Glomerular visceral epithelial cell (primary cell): ENCODE measurements around the gene PLEK.
"Not testable (repeated sequence)": the region's sequence is repeated elsewhere in the genome, so short reads cannot be mapped to it uniquely, and the experiment has no call there.

Experiments used
- DNase-seq: peaks from one replicate; pipeline ENCODE4 v3.0.0-alpha.2; 2016; ENCODE audit errors: extremely low spot score

PLEK gene, protein sequence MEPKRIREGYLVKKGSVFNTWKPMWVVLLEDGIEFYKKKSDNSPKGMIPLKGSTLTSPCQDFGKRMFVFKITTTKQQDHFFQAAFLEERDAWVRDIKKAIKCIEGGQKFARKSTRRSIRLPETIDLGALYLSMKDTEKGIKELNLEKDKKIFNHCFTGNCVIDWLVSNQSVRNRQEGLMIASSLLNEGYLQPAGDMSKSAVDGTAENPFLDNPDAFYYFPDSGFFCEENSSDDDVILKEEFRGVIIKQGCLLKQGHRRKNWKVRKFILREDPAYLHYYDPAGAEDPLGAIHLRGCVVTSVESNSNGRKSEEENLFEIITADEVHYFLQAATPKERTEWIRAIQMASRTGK

GRCh38 chr2:68365087-68365486, at the start of gene PLEK:
TSS of gene PLEK (plus strand) at chr2:68365282. CDS start at chr2:68365352, 70 bp downstream.
- peak; percentile 34 for DNase-seq

DNA sequence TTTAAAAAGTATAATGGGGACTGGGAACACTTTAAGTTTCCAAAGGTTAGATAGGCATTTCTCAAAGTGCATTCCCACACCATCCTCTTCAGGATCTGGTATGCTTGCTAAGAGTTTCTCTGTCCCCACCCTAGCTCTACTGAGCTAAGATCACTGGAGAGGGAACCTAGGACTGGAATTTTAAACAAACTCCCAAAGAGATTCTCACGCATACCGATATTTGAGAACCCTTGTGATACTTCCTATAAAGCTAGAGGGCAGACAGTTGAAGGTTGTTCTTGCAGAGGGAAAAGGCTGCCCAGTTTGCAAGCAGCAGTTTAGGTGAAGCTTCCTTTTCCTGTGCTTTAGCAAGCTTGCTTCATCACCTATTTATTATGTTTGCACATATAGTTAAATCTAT, 49.0 kb upstream of the PLEK start:
- no peak for DNase-seq

DNA sequence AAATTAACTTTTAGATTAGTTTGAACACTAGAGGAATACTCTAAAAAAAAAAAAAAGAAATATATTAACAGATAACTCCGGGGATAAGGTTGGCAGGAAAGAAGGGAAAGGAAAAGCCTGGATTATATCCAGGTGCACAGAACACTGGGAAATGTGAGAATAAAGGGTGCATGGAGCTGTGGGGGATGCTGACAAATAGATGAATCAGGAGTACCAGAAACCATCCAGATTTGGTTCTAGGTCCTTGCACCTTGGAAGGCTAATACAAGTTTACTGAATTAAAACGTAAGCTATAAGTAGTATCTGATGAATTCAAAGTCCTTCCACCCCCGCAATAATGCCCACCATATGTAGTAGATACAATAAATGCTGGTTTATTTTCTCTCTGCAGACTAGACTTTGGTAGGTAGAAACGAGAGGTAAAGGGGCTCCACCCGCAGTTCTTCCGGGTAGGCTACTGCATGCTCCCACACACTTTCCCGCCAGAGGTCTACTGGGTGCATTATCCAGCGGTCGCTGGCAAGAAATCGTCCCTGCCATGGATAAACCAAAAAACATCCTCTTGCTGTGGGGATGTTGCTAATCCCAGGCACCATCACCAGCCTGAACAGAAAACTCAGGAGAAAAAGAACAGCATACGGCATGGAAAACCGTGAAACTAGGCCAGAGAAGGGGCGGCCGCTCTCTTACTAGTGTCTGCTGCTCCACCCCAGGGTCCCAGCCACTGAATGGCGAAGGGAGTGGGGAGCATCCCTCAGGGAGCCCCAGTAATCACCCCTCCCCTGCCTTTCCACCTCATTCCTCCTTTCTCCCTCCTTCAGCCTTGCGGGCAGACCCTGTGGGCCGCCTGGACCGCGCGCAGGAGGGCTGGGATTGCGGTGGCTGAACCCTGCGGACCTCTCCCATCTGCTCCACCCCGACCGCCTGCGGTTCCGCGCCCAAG, 46.8 kb upstream of the PLEK start:
- peak; percentile 2 for DNase-seq

DNA sequence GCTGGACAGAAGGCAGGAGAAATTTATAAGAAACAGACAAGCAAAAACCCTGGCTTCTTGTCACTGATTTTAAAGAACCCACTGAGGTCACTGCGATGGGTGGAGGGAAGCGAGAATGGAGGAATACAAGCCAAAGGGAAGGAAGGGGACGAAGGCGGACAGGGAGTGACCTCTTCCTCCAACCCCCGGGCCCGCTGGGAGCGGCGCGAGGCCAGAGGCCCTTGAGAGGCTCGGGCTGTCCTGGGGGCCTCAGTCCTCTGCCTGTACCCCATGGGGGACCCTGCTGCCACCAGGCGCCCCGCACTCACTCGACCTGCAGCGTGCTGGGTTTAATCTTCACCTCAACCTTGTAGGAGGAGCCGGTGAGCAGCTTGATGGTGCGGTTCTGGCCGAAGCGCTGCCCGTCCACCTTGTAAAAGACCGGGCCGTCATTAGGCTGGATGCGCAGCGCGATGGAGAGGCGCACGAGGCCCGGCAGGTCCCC, 46.1 kb upstream of the PLEK start:
- peak; percentile 3 for DNase-seq

- peak; percentile 65 for DNase-seq
Observed at GRCh38 chr2:68319398-68320117, 45.5 kb upstream of the PLEK start, which contains the start of gene CNRIP1. TSS of gene CNRIP1 (minus strand) at chr2:68319949. CDS start at chr2:68319400, 549 bp downstream.

DNA sequence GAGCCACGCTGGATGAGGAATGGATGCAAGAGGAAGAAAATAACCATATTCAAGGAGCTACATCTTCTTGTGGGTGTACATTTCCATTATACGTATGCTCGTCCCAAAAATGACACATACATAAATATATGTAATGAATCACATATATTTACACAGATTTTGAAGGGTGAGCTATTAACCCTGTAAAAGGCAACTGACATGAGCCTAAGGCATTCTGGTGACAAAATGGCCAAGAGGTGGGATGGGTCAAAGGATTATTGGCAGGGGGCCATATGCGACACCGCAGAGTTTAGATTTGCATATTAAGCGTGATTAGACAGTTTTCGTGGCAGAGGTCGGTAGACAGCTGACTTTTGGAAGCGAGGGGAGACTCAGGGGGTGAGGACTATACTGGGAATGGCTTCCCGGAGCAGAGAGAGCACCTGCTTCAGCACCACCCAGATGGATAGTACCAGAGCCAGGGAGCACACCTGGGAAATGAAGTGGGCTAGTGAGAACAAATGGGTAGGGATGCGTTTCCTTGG, 44.9 kb upstream of the PLEK start:
- DNase-seq: peak; percentile 0

DNA sequence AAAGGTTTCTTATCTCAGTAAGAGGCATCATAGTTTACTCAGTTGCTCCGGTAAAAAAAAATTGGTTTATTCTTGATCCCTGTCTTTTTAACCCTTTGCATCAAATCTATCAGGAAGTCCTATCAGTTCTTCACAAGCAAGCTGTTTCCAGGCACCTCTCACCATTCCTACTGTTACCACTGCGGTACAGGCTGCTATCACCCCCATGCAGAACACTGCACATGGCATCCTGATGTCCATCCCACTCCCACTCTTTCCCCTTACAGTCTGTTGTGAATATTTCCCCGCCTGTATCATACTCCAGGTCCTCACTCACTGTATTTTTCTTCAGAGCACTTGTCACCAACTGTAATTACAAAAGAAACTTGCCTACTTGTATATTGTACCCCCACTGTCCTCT, 40.0 kb upstream of the PLEK start:
- DNase-seq: no peak

DNA sequence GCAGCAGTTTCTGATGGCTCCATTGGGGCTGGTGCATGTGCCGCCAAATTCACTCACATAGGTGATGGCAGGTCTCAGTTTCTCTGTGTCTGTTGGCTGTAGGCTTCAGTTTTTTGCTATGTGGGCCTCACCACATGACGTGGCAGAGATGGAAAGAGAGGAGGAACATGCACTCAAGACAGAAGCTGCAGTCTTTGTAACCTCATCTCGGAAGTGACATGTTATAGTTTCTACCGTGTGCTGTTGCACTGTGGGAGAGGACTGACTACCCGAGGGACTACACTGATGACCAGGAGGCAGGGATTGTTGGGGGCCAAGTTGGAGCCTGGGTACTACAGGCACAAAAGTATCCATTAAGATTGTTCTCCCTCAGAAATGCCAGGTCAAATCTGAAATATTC, 36.2 kb upstream of the PLEK start:
- DNase-seq: no peak

- DNase-seq: no peak
Observed at GRCh38 chr2:68330691-68331090, 34.4 kb upstream of the PLEK start.

DNA sequence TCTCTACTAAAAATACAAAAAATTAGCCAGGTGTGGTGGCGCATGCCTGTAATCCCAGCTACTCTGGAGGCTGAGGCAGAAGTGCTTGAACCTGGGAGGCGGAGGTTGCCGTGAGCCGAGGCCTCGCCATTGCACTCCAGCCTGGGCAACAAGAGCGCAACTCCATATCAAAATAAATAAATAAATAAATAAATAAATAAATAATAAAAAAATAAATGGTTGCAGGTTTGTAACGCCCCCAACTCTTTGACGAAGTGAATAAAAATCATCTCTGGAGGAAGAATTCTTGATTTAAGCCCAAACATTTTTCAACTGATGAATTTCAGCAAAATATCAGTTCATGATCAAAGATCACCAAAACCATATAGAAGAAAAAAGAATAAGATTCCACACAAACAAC, 32.1 kb upstream of the PLEK start:
- no peak for DNase-seq

- DNase-seq: no peak
Observed at GRCh38 chr2:68333931-68334330, 31.2 kb upstream of the PLEK start.

DNA sequence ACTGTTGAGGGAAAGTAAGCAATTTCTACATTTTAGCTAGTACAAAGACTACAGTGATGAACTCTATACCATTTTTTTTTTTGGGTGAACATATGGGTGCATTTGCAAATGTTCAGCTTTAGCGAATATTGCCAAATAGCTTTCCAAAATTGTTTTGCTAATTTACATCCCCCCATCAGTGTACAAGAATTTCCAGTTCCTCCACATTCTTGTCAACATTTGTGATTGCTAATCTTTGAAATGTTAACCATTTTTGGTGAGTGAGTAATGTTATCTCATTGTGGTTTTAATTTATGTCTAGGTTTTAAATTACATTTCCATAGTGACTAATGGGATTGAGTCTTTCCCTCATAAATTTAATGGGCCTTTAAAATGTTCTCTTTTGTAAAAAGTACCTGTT, 28.9 kb upstream of the PLEK start:
- peak; percentile 4 for DNase-seq

GRCh38 chr2:68340226-68341061, 24.6 kb upstream of the PLEK start:
- DNase-seq: no peak

- no peak for DNase-seq
Observed at GRCh38 chr2:68341062-68341329, 24.1 kb upstream of the PLEK start.

DNA sequence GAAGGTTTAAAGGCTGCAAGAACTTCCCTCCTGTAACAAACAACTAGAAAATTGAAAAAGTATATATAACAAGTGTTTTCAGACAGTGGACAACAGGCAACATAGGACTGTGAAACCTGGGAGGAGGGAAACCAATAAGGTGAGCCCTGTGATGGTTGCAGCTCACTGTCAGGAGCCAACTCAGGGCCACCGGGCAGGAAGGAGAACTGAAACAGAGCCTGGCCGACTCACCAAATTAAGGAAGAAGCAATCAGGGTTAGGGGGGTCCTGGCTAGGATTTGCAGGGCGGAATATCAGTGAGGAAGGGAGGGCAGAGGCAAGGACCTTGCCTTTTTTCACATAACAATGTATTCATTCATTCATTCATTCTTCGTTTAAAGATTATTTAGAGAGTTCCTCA, 23.5 kb upstream of the PLEK start:
- no peak for DNase-seq

- no peak for DNase-seq
Observed at GRCh38 chr2:68342470-68342869, 22.6 kb upstream of the PLEK start.

DNA sequence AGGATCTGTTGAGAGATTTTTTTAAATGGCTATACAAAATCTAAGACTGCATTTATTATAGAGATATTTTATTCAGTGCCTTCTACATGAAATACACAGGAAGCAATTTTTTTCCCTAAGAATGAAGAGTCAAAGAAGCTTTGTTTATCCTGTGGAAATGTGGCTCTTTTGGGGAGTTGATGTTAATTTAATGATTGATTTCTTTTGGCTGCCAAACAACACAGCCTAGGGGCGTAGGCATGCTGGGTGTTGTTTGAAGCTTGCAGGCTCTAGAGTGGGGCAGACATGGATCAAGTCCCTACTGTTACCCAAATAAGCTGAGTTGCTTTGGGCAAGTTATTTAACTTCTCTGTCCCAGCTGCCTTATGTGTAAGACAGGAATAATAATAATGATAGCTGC, 21.1 kb upstream of the PLEK start:
- DNase-seq: no peak

DNA sequence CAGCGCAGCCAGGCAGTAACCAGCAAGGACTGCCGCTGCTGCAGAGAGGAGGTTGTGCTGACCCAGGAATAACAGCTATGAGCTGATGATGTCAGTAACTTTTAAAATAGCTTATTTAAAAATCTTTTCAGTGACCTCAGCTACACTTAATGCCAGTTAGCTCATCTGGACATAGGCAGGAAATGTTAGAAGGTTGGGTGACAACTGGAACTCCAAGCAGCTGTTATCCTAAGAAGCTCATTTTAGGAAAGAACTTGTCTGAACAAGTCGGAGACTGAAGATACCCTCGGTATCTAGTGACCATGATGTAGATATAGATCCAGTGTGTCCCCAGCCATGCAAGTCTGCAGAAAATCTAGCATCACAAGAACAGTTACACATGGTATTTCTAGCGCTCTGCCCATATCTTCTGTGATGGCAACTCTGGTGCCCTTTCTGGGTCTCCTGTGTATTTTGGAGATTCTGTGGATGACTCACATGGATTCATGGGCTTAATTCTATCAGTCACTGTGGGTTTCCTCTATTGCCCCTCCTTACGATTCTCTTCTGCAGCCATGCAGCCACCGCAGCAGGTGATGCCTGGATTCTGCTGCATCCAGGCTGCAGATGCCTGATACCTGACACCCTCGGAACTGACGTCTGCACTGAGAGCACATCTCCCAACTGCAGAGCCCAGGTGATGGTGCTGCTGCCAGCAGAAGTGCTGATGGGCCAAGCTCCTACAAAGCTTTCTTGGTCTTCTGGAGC, 19.8 kb upstream of the PLEK start:
- no peak for DNase-seq

- DNase-seq: not testable (repeated sequence)
Observed at GRCh38 chr2:68349091-68349490, 16.0 kb upstream of the PLEK start.

GRCh38 chr2:68351997-68352396, 13.1 kb upstream of the PLEK start:
- DNase-seq: no peak
